GM12878 (cell line): ENCODE results near the gene FLAD1.

ENCODE experiments used
- BCL11A ChIP-seq: IDR thresholded peaks from 2 replicates; pipeline ENCODE4 v1.6.1; 2011; ENCODE audit warnings: low read depth, low read length
- CHD2 ChIP-seq: IDR thresholded peaks from 2 replicates; pipeline ENCODE4 v1.6.1; 2011; ENCODE audit warnings: low read depth, low read length, improper control_type of control experiment, borderline replicate concordance
- CREB1 ChIP-seq: IDR thresholded peaks from 2 replicates; pipeline ENCODE4 v1.6.1; 2012; ENCODE audit warnings: low read depth, mild to moderate bottlenecking, inconsistent platforms
- FOS ChIP-seq: IDR thresholded peaks from 3 replicates; pipeline ENCODE4 v1.6.1; 2011; ENCODE audit warnings: borderline replicate concordance; ENCODE audit not compliant: insufficient read length; ENCODE audit errors: extremely low read depth
- GABPA ChIP-seq: IDR thresholded peaks from 2 replicates; pipeline ENCODE4 v1.6.1; 2014; ENCODE audit warnings: antibody characterized with exemption, low read depth, mild to moderate bottlenecking, inconsistent platforms
- POLR2A ChIP-seq: IDR thresholded peaks from 2 replicates; pipeline ENCODE4 v1.6.1; 2011; ENCODE audit warnings: low read depth, mild to moderate bottlenecking, low read length
- REST ChIP-seq: IDR thresholded peaks from 2 replicates; pipeline ENCODE4 v1.6.1; 2012; ENCODE audit warnings: mild to moderate bottlenecking, low read depth, low read length
- TF ChIP-seq, protein P1 (sequence below): fragments of 450-650 bp; IDR thresholded peaks from 2 replicates; pipeline ENCODE4 v1.6.1; 2017; ENCODE audit warnings: mild to moderate bottlenecking, low read depth, inconsistent platforms; ENCODE audit not compliant: poor library complexity, severe bottlenecking

DNA sequence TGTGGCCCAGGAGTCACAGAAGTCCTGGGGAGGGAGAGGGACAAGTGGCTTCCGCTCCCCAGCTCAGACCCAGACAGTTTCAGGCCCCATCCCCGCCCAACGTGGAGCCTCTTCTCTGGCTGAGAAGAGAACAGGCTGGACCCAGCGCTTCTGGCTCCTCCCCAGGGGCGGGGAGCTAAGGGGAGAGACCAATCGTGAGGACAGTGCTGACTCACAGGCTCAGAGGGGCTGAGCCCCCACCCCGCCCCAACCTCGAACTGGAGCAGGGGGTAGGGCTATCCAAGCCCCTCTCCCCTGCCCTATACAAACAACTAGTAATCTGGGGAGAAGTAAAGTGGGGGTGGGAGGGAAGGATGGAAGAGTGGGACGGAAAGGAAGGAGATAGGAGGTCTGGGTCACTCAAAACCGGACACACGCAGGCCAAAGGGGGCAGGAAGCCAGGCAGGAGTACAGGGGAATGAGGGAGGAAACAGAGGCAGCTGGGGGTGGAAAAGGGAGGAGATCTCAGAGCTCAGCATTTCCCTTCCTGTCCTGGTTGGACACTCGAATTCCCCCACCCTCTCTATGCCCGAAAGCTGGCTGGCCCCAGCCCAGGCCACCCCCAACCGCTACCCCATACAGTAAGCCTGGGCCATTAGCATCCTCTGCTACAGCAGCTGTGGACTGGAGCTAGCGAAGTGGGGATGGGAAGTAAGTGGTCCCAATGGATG is 12.4 kb upstream of the FLAD1 start, which contains the start of gene SHC1:
- no peak for TF ChIP-seq CREB1
- no peak for TF ChIP-seq CHD2
- TF ChIP-seq, protein P1, sequence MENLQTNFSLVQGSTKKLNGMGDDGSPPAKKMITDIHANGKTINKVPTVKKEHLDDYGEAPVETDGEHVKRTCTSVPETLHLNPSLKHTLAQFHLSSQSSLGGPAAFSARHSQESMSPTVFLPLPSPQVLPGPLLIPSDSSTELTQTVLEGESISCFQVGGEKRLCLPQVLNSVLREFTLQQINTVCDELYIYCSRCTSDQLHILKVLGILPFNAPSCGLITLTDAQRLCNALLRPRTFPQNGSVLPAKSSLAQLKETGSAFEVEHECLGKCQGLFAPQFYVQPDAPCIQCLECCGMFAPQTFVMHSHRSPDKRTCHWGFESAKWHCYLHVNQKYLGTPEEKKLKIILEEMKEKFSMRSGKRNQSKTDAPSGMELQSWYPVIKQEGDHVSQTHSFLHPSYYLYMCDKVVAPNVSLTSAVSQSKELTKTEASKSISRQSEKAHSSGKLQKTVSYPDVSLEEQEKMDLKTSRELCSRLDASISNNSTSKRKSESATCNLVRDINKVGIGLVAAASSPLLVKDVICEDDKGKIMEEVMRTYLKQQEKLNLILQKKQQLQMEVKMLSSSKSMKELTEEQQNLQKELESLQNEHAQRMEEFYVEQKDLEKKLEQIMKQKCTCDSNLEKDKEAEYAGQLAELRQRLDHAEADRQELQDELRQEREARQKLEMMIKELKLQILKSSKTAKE, result no peak
- no peak for TF ChIP-seq REST
- TF ChIP-seq GABPA, result no peak
- TF ChIP-seq BCL11A, result no peak
- no peak for TF ChIP-seq FOS
- TF ChIP-seq POLR2A, result peak; percentile 45; the same call in 1 of the 2 replicates
